HCT116 (cell line): Measurements from ENCODE around the gene MAGOH. TPM values are rescaled to one million over a fixed set of nuclear protein-coding genes. Genes with fewer than 3 reads are reported as not detected.

Experiments used
- ATAC-seq: fragments of 200-7000 bp; cut with Tn5 transposase; 2 replicates; pipeline ENCODE4 v1.9.1; 2020; ENCODE audit warnings: mild to moderate bottlenecking, moderate library complexity
- BruUV-seq: library from RNA; stranded (reverse); fragments of 400-500 nt; replicated peaks from 2 replicates; lab custom pipeline; 2021; lab: Mats Ljungman, UMichigan
- CTCF ChIA-PET: fragments of 300-600 bp; sonication (Branson Sonifier 250); formaldehyde crosslinking; loops from one replicate; lab custom pipeline; 2021; ENCODE audit warnings: antibody characterized with exemption; lab: Charles Lee
- POLR2A ChIA-PET: fragments of 300-600, 350-600 bp; sonication (Branson Sonifier 250); formaldehyde crosslinking; loops from one replicate; lab custom pipeline; 2021; ENCODE audit warnings: antibody characterized with exemption; lab: Charles Lee
- RAD21 ChIA-PET, 2 experiments: fragments of 300-600 bp; sonication (Branson Sonifier 250); formaldehyde crosslinking; loops; one replicate each; lab custom pipeline; 2023; ENCODE audit warnings: low total read pairs in 2 of 2; ENCODE audit not compliant: uncharacterized antibody in 2 of 2, unreplicated experiment in 2 of 2, low non-redundant PET in 1 of 2; lab: Charles Lee
- DNase-seq: peaks from one replicate; pipeline ENCODE4 v3.0.0-alpha.2; 2010; ENCODE audit warnings: low read depth, low spot score
- H2AFZ ChIP-seq: fragments of 200-600 bp; shearing (Covaris generic), sonication (generic); 2 replicates; pipeline ENCODE4 v1.6.1; 2017; ENCODE audit warnings: low read depth, mixed run types, mixed read lengths, antibody characterized with exemption, low read length; ENCODE audit not compliant: poor library complexity, severe bottlenecking
- H3K27ac ChIP-seq: 2 replicates; pipeline ENCODE4 v1.5.1; 2012; ENCODE audit warnings: low read depth, low read length
- H3K27me3 ChIP-seq: fragments of 200-600 bp; sonication (generic); 2 replicates; pipeline ENCODE4 v1.6.1; 2016; ENCODE audit warnings: mixed run types, low read length, mixed read lengths; ENCODE audit not compliant: insufficient read depth
- H3K36me3 ChIP-seq, 2 experiments: fragments of 200-500 bp in 1 of 2; fragments of 200-600 bp in 1 of 2; sonication (Bioruptor generic) in 1 of 2; sonication (generic) in 1 of 2; 2 replicates each; pipeline versions ENCODE4 v1.5.1 to v1.6.1; 2014 to 2016; ENCODE audit warnings: low read length in 2 of 2, inconsistent platforms in 1 of 2, mixed read lengths in 1 of 2, mixed run types in 1 of 2; ENCODE audit not compliant: insufficient read depth in 2 of 2, control insufficient read depth in 1 of 2
- H3K4me1 ChIP-seq, 2 experiments: fragments of 200-600 bp in 1 of 2; sonication (generic) in 1 of 2; 2 replicates each; pipeline versions ENCODE4 v1.5.1 to v1.6.1; 2012 to 2017; ENCODE audit warnings: low read length in 2 of 2, inconsistent platforms in 1 of 2, mild to moderate bottlenecking in 1 of 2, mixed read lengths in 1 of 2, mixed run types in 1 of 2, moderate library complexity in 1 of 2; ENCODE audit not compliant: insufficient read depth in 2 of 2, control insufficient read depth in 1 of 2
- H3K4me2 ChIP-seq: fragments of 200-600 bp; sonication (generic); 2 replicates; pipeline ENCODE4 v1.6.1; 2017; ENCODE audit warnings: mixed run types, low read length, mixed read lengths
- H3K4me3 ChIP-seq, 2 experiments: fragments of 200-600 bp in 1 of 2; sonication (generic) in 1 of 2; replicated peaks in 1 of 2; 2 replicates each; pipeline ENCODE4 v1.5.1; 2011 to 2016; ENCODE audit warnings: low read length in 2 of 2, control low read depth in 1 of 2, low read depth in 1 of 2, mild to moderate bottlenecking in 1 of 2, mixed read lengths in 1 of 2, mixed run types in 1 of 2
- H3K79me2 ChIP-seq: fragments of 200-600 bp; sonication (generic); 2 replicates; pipeline ENCODE4 v1.6.1; 2017; ENCODE audit warnings: mild to moderate bottlenecking, mixed run types, low read length, moderate library complexity, mixed read lengths; ENCODE audit not compliant: insufficient read depth
- H3K9ac ChIP-seq: fragments of 200-600 bp; sonication (generic); 2 replicates; pipeline ENCODE4 v1.6.1; 2016; ENCODE audit warnings: low read length, mixed read lengths
- H3K9me2 ChIP-seq: fragments of 200-600 bp; sonication (generic), shearing (Covaris generic); 2 replicates; pipeline ENCODE4 v1.6.1; 2017; ENCODE audit warnings: mixed run types, mild to moderate bottlenecking, moderate library complexity; ENCODE audit not compliant: insufficient read depth
- H3K9me3 ChIP-seq, 2 experiments: fragments of 200-500 bp in 1 of 2; fragments of 200-600 bp in 1 of 2; sonication (Bioruptor generic) in 1 of 2; sonication (generic) in 1 of 2; 2 replicates each; pipeline ENCODE4 v1.6.1; 2014 to 2017; ENCODE audit warnings: low read length in 2 of 2, mixed read lengths in 2 of 2, inconsistent platforms in 1 of 2, low read depth in 1 of 2, mild to moderate bottlenecking in 1 of 2, mixed run types in 1 of 2, moderate library complexity in 1 of 2; ENCODE audit not compliant: control insufficient read depth in 1 of 2, insufficient read depth in 1 of 2
- H4K20me1 ChIP-seq: fragments of 200-600 bp; sonication (generic), shearing (Covaris generic); 2 replicates; pipeline ENCODE4 v1.6.1; 2017; ENCODE audit warnings: mixed run types, mild to moderate bottlenecking, moderate library complexity; ENCODE audit not compliant: insufficient read depth
- CBX3 ChIP-seq: IDR thresholded peaks from 2 replicates; pipeline ENCODE4 v1.6.1; 2012; ENCODE audit warnings: low read depth
- EGR1 ChIP-seq: IDR thresholded peaks from 2 replicates; pipeline ENCODE4 v1.6.1; 2012; ENCODE audit warnings: low read depth
- EZH2phosphoT487 ChIP-seq: fragments of 200-600 bp; IDR thresholded peaks from 2 replicates; pipeline ENCODE4 v1.6.1; 2018; ENCODE audit warnings: antibody characterized with exemption, borderline replicate concordance
- FOSL1 ChIP-seq: IDR thresholded peaks from 2 replicates; pipeline ENCODE4 v1.6.1; 2012; ENCODE audit warnings: low read depth
- JUND ChIP-seq: IDR thresholded peaks from 2 replicates; pipeline ENCODE4 v1.6.1; 2012
- POLR2A ChIP-seq: IDR thresholded peaks from 2 replicates; pipeline ENCODE4 v1.7.0; 2011; ENCODE audit warnings: borderline replicate concordance; ENCODE audit not compliant: insufficient read depth, insufficient read length; ENCODE audit errors: extremely low read depth
- POLR2AphosphoS5 ChIP-seq: IDR thresholded peaks from 2 replicates; pipeline ENCODE4 v1.6.1; 2011; ENCODE audit warnings: mild to moderate bottlenecking, low read depth, low read length, moderate library complexity
- RAD21 ChIP-seq: IDR thresholded peaks from 2 replicates; pipeline ENCODE4 v1.6.1; 2012; ENCODE audit warnings: low read depth, mild to moderate bottlenecking
- SP1 ChIP-seq: IDR thresholded peaks from 2 replicates; pipeline ENCODE4 v1.6.1; 2012; ENCODE audit warnings: low read depth
- SRF ChIP-seq: IDR thresholded peaks from 2 replicates; pipeline ENCODE4 v1.6.1; 2012; ENCODE audit warnings: low read depth
- ZFX ChIP-seq: fragments of 450-650 bp; IDR thresholded peaks from 2 replicates; pipeline ENCODE4 v1.6.1; 2017
- ZNF274 ChIP-seq: fragments of 200-500 bp; sonication (Bioruptor generic); IDR thresholded peaks from 2 replicates; pipeline ENCODE4 v1.6.1; 2014; ENCODE audit warnings: mild to moderate bottlenecking, low read depth, low read length, inconsistent platforms
- intact Hi-C: fragments of 100-400 bp; cut with micrococcal nuclease; formaldehyde crosslinking; loops from 2 replicates; pipeline ENCODE4 v1.10.0; 2022
- total RNA-seq: library from RNA; stranded (reverse); gene quantifications from one replicate; pipeline ENCODE4 v1.2.1, GENCODE V29; 2021; ENCODE audit not compliant: unreplicated experiment
- TF ChIP-seq, protein P1 (sequence below): IDR thresholded peaks from 2 replicates; pipeline ENCODE4 v1.6.1; 2011; ENCODE audit warnings: mild to moderate bottlenecking, low read length, moderate library complexity; ENCODE audit not compliant: insufficient replicate concordance; ENCODE audit errors: extremely low read depth
- TF ChIP-seq, protein P2 (sequence below): IDR thresholded peaks from 2 replicates; pipeline ENCODE4 v1.6.1; 2012
- TF ChIP-seq, protein P3 (sequence below): IDR thresholded peaks from 2 replicates; pipeline ENCODE4 v1.6.1; 2012; ENCODE audit warnings: low read depth

MAGOH gene
- total RNA-seq, 1 experiment from 2014 or later, result 63.7 TPM

DNA sequence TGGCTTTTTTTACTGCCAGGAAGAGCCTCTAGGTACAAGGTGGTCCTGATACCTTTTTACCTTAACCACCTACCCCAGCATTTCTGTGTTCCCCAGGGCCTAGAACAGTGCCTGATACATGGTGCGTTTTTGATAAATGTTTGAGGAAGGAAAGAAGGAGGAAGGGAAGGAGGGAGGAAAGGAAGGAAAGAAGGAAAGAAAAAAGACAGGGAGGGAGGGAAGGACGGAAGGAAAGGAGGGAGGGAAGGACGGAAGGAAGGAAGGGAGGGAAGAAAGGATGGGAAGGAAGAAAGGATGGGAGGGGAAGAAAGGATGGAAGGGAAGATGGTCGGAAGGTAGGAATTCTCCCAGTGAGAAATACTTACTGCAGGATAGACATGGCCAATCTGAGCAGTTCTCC lies 12.0 kb upstream of the MAGOH start:
- CTCF ChIA-PET, result no interaction called here
- Histone ChIP-seq H3K4me1 (no peaks in the 10 kb centered on the region), H3K4me2 (no peak overlapping the region), H3K36me3 (peaks cover 29 to 47% of the 10 kb centered on the region in 2 experiments), H3K4me3 (no peak overlapping the region), H4K20me1 (no peaks in the 10 kb centered on the region), H3K9ac (no peak overlapping the region), H3K9me2 (no peaks in the 10 kb centered on the region), H2AFZ (no peak overlapping the region), H3K27ac (no peak overlapping the region), H3K79me2 (no peaks in the 10 kb centered on the region), H3K9me3 (no peaks in the 10 kb centered on the region), H3K27me3 (no peaks in the 10 kb centered on the region)
- RAD21 ChIA-PET, result no interaction called here
- BruUV-seq, result no TSS peak
- POLR2A ChIA-PET, result no interaction called here
- TF ChIP-seq, protein P1, sequence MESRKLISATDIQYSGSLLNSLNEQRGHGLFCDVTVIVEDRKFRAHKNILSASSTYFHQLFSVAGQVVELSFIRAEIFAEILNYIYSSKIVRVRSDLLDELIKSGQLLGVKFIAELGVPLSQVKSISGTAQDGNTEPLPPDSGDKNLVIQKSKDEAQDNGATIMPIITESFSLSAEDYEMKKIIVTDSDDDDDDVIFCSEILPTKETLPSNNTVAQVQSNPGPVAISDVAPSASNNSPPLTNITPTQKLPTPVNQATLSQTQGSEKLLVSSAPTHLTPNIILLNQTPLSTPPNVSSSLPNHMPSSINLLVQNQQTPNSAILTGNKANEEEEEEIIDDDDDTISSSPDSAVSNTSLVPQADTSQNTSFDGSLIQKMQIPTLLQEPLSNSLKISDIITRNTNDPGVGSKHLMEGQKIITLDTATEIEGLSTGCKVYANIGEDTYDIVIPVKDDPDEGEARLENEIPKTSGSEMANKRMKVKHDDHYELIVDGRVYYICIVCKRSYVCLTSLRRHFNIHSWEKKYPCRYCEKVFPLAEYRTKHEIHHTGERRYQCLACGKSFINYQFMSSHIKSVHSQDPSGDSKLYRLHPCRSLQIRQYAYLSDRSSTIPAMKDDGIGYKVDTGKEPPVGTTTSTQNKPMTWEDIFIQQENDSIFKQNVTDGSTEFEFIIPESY, result no peak
- TF ChIP-seq ZFX, result no peak
- no peak for TF ChIP-seq FOSL1
- TF ChIP-seq SP1, result no peak
- TF ChIP-seq POLR2A, result no peak
- no peak for TF ChIP-seq RAD21
- intact Hi-C loops, result no loop called here
- DNase-seq, result no peak
- no peak for ATAC-seq

DNA sequence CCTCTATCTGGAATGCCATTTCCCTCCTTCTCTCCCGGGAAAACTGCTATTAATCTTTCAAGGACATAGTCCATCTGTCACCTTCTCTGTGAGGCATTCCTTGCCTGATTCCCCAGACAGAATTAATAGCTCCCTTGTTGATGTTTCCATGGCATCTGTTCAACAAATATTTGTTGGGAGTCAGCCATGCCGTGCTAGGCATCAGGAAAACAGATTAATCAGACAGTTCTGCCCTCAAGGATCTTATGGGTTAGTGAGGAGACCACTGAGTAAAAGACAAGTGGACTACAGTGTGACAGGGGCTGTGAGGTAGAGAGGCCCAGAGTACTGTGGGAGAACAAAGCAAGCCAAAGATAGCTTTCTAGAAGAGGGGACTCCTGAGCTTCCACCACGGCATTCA lies 11.4 kb upstream of the MAGOH start:
- Histone ChIP-seq H3K4me3 (no peak overlapping the region), H3K27me3 (no peaks in the 10 kb centered on the region), H3K36me3 (peaks cover 28 to 41% of the 10 kb centered on the region in 2 experiments), H2AFZ (no peak overlapping the region), H3K9me3 (no peaks in the 10 kb centered on the region), H3K9ac (no peak overlapping the region), H3K9me2 (no peaks in the 10 kb centered on the region), H3K27ac (no peak overlapping the region), H3K4me1 (no peaks in the 10 kb centered on the region), H4K20me1 (no peaks in the 10 kb centered on the region), H3K4me2 (no peak overlapping the region), H3K79me2 (no peaks in the 10 kb centered on the region)
- POLR2A ChIA-PET, result no interaction called here
- no peak for DNase-seq
- RAD21 ChIA-PET, result no interaction called here
- CTCF ChIA-PET, result no interaction called here
- no peak for ATAC-seq
- BruUV-seq, result no TSS peak
- intact Hi-C loops, result no loop called here
- TF ChIP-seq FOSL1 (no peak), ZNF274 (no peak), EZH2phosphoT487 (no peak), CBX3 (no peak), ZFX (no peak), POLR2AphosphoS5 (no peak), SRF (no peak), JUND (no peak), EGR1 (no peak)
- TF ChIP-seq, protein P2, sequence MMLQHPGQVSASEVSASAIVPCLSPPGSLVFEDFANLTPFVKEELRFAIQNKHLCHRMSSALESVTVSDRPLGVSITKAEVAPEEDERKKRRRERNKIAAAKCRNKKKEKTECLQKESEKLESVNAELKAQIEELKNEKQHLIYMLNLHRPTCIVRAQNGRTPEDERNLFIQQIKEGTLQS, result no peak
- TF ChIP-seq, protein P1, result no peak
- TF ChIP-seq, protein P3, sequence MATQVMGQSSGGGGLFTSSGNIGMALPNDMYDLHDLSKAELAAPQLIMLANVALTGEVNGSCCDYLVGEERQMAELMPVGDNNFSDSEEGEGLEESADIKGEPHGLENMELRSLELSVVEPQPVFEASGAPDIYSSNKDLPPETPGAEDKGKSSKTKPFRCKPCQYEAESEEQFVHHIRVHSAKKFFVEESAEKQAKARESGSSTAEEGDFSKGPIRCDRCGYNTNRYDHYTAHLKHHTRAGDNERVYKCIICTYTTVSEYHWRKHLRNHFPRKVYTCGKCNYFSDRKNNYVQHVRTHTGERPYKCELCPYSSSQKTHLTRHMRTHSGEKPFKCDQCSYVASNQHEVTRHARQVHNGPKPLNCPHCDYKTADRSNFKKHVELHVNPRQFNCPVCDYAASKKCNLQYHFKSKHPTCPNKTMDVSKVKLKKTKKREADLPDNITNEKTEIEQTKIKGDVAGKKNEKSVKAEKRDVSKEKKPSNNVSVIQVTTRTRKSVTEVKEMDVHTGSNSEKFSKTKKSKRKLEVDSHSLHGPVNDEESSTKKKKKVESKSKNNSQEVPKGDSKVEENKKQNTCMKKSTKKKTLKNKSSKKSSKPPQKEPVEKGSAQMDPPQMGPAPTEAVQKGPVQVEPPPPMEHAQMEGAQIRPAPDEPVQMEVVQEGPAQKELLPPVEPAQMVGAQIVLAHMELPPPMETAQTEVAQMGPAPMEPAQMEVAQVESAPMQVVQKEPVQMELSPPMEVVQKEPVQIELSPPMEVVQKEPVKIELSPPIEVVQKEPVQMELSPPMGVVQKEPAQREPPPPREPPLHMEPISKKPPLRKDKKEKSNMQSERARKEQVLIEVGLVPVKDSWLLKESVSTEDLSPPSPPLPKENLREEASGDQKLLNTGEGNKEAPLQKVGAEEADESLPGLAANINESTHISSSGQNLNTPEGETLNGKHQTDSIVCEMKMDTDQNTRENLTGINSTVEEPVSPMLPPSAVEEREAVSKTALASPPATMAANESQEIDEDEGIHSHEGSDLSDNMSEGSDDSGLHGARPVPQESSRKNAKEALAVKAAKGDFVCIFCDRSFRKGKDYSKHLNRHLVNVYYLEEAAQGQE, result no peak
